Activated CD4-positive, alpha-beta T cell treated with anti-CD3 and anti-CD28 coated beads for 4 hours (primary cell): Measurements from ENCODE around the gene PCSK5.

Experiments
- DNase-seq, 2 donors: peaks; one replicate each; pipeline ENCODE4 v3.0.0-alpha.2; 2020

Gene PCSK5

DNA sequence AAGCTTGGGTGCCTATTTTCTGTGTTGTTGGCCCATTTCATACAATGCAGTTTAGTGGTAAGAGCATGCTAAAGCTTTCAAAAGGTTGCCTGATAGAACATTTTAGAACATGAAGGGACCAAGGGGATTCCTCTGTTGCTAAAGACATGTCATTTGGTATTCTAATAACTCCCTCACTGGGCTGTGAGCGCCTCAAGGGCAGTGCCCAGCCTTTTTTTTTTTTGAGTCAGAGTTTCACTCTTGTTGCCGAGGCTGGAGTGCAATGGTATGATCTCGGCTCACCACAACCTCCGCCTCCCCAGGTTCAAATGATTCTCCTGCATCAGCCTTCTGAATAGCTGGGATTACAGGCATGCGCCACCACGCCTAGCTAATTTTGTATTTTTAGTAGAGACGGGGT lies 77.1 kb downstream of the PCSK5 start:
- no peak for DNase-seq

DNA sequence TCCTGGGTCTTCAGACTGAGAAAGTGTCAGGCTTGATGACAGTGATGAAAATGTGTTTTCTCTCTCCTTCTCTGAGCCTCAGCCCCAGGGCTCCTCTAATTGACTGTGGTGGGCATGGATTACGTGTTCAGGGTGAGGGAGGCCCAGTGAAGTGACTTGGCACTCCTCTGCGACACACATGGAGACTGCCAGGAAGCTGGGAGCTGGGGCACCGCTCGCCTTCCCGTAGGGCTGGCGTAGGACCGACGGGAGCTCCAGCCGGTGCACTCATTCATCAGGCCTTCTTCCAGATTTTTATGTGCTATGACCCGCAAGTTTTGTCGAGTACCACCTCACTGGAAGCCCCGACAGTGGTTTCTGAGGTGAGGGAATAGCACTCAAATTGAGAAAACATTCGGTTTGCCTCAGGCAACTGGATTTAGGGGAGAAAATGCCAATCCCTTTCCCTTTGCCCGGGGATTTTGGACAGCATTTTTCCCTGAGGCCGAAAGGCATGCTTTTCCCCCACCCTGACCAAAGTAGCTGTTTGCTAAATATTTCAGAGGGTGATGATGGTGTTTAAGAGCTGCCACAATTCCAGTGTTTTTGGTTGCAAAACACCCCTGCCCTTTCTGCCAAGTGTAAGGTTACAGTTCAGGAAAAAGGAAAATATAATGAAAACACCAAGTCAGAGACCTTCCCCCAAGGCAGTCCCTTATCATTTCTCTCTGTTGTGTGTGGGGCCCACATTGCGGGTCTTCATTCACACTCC lies 83.7 kb downstream of the PCSK5 start:
- no peak for DNase-seq

DNA sequence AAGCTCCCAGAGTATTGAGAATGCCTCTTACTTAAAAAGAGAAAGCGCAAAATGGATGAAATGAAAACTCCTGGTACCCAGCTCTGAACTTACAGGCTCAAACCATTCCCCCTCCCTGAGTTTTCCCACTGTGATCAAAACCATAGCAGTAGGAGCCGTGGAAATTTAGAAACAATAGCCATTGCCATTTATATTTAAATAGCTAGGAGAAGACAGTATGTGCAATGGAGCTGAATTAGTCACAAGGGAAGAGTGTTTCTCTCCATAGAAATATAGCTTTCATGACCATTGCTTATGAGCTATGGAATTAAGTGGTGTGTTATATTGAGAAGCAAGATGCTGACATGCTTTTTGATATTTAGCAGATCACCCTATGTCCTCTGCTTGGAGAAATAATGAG lies 84.6 kb downstream of the PCSK5 start:
- DNase-seq = no peak

DNA sequence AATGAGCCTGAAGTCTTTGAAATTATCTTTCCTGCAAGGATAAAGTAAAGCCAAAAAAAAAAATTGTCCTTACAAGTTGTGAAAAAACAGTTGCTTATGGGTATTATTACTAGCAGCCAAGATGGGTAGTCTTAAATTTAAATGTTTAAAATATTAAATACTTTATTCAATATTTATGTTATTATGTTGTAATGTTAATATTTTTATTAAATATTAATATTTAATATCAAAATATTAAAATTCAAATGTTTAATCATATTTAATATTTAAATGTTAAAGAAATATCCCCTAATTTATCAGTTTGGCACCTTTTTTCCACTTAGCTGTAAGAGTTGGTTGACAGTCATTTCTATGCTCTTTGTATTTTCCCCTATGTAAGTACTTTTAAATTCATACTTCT lies 86.1 kb downstream of the PCSK5 start:
- DNase-seq = no peak

DNA sequence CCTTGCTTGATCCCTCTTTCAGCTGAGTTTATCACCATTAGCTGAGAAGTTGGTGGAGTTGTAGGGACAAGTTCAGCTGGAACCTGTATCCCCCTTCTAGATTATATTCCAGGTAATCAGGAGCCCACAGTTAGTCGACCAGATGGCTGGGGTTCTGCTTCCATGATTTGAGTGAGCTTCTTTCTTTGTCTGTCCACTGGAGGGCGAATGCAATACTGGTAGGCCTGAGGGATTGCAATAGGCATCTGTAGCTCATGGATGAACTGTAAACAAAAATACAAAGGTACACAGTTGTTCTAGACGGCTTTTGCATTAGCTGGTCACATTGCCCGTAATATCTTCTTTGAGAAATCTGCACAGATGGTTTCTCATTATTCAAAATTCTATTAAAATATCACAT lies 88.9 kb downstream of the PCSK5 start:
- DNase-seq = no peak

DNA sequence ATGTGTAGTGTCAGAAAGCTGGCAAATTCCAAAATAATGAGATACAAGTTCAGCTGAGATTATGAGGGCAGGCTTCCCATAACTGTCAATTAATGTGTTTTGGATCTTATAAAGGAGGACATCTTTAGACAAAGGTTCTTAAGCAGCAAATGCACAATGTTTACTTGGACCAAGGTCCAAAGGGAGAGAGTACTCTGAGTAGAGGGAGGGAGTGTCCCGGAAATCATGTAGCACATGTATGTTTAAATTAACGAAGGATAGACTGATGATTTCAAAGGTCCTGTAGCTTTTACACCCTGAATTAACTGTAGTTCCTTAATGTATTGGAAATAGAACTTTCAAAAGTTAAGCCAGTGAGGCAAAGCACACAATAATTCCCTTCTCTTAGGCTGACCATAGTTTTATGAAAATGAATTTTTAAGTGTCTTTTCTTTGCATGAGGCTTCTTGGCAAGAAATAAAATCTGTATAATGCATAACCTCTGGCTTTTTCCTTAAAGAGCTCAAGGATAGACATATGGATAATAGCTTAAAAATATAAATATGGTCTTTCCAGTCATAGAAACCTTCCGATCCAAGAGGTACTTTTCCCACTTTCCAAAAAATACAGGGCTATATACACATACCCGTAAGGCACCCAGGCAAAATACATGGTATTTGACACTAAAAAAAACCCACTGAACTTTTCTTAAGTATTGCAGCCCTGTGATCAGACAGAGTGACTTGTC lies 93.0 kb downstream of the PCSK5 start:
- no peak for DNase-seq

DNA sequence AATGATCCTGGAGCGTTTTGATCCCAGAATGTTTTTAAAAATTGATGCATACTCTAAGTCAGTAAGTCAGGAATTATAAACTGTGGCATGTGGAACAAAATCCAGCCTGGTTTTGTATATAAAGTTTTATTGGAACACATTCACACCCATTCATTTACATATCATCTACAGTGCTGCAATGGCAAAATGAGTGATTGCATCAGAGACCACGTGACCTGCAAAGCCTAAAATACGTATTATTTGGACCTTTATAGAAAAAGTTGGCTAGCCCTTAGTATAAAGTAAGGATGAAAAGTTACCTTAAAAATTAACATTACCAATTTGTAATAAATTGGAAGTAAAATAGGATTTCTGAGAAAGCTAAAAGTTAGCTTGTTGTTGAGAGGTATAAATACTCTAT lies 95.0 kb downstream of the PCSK5 start:
- DNase-seq = no peak

DNA sequence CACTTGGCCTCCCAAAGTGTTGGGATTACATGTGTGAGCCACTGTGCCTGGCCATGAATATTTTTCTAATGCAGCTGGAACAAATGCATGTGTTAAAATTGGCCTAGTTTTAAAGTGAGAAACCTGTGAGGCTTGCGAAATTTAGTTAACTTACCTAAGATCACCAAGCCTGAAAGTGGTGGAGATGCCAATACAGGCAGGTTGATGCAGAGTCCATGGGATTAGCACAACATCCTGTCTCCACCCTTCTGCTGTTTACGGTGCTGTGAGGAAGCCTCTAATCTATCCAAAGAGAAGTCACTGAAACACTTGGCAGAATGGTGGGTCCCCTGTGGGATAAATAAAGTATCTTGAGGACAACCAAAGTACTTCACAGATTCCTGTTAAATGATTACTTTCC lies 98.2 kb downstream of the PCSK5 start:
- no peak for DNase-seq

DNA sequence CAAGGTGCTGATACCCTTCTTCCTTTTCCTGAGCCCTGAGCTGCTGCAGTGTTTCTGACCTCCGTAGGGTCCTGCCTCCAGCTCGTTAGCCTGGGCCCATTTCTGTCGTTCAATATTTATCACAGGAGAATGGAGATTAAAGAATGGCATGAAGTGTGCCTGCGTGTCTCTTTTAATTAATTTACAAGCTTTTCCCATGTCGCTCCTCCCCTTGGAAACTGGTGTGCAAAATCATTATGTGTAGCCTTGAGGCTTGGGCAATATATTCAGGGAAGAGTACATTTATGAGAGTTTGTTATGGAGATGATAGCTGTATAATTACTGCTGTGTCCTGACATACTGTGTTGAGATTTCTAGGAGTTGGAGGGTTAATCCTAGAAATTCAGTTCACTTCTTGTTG lies 99.7 kb downstream of the PCSK5 start:
- DNase-seq = no peak

DNA sequence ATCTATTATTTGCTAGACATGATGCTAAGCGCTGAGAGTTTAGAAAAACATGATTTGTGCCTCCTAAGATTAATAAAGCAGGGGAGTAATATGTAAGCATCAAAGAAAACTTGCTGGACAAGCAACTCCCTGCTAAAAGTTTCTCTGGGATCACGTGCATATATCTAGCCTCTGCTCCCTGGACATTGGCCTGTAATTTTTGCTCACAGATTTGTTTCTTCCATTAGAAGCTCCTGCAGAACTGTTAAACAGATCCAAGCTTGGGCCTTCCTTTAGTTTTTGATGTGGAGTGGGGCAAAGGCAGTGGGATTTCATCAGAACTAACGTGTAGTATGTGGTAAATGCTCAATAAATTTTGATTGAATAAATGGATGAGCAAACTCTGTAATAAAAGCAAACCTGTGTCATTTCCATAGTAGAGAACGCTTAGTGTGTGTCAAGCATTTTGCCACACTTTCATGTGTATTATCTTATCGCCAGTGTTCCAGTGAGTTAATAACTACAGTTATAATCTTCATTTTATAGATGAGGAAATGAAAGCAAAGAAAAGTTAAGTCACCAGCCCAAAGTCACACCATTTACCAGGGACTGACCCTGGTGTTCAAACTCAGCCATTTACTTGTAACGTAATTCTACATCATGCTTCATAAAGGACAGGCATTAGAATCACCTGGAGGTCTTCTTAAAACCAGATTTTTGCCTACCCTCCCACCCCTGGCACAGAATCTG lies 100.3 kb downstream of the PCSK5 start:
- DNase-seq = no peak

DNA sequence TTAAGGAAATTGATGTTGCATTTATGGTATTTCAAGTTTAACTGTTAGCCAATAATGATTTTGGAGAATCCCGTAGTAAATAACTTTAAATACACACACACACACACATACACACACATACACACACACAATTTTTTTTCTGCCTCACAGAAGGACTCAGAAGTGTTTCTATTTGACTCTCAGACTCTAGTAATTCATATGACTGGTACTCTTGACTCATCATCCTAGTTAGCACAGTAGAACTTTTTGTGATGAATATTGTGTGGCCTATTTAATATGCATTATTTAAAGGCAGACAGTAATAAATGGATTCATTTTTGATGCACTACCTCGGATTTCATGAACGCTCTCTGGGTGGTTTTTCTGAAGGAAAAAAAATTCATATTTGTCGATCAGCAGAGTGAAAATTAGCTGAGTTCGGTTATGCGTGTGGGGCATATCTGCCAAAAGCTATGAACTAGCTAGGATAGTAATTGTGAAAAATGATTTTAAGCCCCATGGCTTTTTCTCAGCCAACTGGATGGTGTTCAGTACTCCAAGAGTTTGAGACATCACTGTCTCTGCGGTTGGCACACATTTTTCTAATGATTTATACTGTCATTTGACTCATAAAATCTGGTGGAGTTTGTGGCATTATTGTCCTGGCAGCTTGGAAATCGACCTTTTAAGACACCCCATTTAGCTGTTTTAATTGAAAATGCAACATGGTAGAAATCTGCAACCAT lies 102.2 kb downstream of the PCSK5 start:
- DNase-seq = no peak

DNA sequence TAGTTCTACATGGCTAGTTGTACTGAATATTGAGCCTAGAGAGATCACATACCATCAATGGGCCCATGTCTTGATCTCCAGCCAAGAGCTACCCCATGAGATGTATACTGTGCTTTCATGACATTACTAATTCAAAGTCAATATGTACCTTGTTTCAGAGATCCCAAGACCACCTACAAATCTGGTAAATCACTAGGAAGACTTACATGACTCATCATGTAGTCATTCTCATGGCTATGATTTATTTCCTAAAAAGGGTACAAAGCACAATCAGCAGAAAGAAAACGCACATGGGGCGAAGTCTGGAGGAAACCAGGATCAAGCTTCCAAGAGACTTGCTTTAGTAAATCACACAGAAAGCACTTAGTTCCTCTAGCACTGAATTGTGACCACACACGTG lies 103.0 kb downstream of the PCSK5 start:
- no peak for DNase-seq

DNA sequence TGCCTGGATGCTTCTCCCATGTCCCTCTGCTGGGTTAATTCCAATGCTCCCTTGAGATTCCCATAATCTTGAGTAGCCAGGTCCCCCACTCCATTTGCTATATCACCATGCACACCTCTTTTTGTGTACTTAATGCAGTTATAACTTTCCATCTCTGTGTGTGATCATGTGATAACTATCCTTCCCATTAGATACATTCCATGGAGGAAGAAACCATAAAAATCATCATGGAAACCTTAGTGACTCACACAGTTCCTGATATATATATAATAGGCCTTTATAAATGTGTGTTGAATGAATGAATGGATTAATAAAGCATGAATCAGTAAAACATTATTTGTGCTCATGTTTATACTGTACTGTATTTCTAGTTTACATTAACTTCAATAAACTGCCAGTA lies 104.6 kb downstream of the PCSK5 start:
- DNase-seq = no peak

DNA sequence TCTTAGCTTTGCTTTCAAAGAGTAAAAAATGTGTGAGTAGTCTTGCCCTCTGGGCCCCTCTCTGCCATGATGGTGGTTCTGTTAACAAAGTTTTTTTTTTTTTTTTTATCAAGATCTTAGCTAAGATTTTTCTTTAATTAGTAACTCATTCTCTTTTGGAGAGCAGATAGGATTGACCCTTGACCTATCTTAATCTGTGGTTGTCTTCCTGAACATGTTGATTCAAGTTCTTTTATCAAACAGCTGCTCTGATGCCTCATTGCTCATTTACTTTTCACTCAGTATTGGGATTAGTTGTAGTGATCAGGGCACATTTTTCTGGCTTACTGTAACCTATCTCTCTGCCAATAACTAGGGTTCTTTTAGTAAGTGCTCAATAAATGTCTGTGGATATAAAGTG lies 106.3 kb downstream of the PCSK5 start:
- no peak for DNase-seq

DNA sequence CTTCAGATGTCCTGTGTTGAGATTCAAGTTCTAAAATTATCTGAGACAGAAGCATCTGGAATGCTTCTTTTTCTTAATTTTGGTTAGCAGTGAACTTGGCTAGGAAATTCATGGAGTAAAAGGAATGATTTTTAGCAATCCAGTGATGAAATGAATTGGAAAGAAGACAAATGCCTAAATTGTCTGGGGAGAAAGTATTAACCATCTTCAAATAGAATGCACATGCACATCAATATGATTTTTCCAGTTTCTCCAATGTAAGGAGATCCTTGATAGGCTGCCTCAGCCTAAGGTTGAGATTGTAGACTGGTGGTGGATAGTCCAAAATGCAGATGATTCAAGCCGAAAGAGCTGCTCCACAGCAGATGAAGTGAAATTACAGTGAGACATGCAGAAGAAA lies 106.7 kb downstream of the PCSK5 start:
- no peak for DNase-seq

DNA sequence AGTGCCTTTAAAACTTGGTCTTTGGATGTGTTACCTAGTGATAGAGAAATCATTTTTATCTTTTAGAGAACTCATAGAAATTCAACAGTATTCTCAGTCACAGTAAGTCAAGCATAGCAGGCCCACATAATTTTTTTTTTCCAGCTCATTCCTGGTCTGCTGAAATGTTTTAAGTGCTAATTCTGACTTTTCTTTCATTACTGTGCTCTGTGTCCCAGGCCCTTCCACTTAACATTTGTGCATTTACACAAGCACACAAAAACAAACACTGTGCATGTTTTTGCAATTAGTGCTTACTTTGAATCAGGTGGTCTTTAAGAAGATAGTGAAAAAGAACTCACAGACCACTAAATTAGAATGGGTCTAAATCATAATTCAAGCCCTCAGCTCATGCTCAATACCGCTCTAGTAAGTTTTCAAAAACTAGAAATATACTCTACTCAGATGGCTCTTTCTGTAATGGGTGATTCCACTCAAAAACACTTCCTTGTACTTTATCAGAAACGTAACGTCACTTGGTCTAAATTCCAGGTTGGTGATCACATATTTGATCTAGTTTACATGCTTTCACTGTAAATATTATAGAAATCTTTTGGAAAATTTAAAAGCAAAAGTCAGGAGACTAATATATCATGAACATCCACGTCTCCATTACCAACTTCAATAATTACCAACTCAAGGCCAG lies 107.8 kb downstream of the PCSK5 start:
- no peak for DNase-seq

DNA sequence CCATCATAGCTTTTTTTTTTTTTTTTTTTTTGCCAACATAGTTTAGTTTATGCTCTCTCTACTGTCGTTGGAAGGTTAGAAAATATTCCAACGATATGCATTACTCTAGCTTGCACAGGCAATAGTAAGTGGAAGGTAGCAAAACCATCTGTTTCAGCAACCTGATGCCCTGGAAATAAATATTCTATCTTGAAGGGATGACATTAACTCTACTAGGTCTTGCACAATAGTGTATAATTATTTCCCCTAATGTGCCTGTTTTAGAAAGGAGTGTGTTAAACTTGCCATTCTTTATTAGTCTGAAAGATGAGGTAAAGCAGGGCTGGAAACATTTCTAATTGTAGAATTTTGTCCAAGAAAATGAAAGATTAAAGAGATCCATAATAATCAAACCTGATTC lies 111.0 kb downstream of the PCSK5 start:
- DNase-seq = no peak

DNA sequence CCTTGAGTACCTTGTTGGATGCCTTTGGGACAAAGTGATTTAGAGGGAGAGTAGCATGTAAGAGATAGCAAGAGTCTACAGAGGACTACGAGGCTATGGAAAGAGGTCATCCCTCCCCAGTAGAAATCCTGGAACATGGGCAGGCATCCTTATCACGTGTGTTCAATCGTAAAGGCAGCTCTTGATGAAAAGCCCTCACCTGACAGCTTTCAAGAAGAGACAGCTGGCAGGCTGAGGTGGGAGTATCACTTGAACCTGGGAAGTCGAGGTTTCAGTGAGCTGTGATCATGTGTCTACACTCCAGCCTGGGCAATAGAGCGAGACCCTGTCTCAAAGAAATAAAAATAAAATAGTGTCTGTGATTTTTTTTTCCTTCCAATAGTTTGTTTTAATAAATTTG lies 112.6 kb downstream of the PCSK5 start:
- DNase-seq = no peak

DNA sequence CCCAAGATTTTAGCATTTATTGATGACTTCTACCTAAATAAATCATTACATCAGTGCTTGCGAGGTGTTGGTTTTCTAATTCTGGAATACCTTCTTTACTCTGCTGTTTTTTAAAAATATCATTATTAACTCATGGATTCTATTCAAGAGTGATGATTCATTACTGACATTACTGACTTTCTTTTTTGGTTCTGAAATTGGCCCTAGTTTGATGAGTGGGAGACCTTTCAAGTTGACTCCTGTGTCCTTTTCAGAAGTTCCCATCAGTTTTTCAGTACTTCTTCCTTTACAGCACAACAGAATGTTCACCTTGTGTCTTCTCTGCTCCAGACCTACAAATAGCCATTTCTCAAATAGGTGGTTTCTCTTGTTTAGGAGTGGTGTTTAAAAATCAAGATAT lies 114.1 kb downstream of the PCSK5 start:
- DNase-seq = no peak

DNA sequence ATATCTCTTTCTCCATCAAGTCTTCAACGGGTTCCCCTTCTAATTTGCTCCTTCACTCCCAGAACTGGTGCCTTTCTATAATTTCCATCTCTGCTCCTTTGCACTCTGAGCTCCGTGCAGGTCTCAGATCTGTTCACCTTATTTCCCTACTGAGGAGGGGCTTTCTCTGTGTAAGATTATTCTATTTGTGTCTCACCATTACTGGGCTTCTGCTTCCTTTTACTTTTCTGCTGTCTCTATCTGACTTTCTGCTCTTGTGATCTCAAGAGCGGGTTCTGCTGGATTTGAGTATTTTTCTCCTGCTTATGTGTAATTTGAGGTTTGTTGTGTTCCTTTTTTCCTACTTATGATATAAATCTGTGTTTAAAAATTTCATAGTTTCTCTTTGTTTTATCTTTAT lies 117.5 kb downstream of the PCSK5 start:
- DNase-seq = no peak

DNA sequence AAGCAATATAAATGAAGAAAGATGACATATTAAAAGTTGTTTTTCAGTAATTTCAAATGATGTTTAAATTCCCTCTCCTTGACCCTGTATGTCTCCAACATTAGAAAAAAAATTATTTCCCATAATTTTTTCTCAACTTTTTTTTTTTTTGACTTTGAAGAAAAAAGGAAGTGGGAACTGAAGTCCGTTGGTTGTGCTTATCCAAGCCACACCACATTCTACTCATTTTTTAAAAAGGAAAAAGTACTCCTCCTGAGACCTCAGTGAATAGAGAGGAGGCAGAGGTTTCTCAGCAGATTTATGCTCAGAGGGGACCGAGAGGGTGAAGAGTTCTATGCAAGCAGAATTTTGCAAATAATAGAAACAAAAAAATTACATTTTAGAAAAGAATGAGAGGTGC lies 123.3 kb downstream of the PCSK5 start:
- no peak for DNase-seq

DNA sequence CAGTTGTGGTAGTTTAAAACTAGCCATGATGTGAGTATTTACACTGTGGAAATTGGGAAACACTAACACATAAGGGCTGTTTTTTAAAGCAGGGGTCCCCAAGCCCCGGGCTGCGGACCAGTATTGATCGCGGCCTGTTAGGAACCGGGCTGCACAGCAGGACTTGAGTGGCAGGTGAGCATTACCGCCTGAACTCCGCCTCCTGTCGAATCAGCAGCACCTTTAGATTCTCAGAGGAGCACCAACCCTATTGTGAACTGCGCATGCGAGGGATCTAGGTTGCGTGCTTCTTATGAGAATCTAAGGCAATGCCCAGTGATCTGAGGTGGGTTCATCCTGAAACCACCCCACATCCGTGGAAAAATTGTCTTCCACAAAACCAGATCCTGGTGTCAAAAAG lies 127.8 kb downstream of the PCSK5 start:
- DNase-seq = peak in 1 of 2 donors; percentile 12

DNA sequence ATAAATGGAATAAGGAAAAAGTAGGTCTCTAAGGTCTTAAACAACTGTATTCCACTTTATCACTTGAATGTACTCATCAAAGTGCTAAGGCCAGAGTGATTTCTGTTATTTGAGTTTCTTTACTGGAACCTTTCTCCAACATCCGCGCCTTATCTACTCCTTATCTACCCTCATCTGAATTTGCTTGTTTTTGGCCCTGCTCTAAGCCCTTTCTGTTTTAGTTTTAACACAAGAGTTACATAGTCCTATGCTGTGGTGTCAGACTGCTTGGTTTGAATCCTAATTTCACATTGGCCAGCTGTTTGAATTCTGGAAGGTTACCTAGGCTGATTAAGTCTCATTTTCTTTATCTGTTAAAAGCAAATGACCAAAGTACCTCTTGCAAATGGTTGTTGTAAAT lies 128.3 kb downstream of the PCSK5 start:
- no peak for DNase-seq
